Central memory CD4-positive, alpha-beta T cell (primary cell): ENCODE measurements around the gene NCAPH2.

Experiments used
- DNase-seq: peaks from one replicate; pipeline ENCODE4 v3.0.0; 2022

NCAPH2 gene

DNA sequence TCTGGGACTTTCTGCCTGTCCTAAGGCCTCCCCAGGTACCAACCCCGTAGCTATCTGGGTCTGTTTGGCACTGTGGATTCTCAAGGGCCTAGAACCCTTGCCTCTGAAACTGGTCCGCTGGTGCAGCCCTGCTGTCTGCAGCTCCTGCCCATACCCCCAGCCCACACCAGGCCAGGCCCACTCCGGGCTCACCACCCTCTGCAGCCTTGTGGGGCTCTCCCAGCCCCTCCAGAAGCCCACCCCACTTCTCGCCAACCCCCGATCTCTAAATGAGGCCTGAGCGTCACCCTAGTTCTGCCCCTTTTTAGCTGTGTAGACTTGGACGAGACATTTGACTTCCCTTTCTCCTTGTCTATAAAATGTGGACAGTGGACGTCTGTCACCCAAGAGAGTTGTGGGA is 42.4 kb downstream of the NCAPH2 start:
- no peak for DNase-seq

DNA sequence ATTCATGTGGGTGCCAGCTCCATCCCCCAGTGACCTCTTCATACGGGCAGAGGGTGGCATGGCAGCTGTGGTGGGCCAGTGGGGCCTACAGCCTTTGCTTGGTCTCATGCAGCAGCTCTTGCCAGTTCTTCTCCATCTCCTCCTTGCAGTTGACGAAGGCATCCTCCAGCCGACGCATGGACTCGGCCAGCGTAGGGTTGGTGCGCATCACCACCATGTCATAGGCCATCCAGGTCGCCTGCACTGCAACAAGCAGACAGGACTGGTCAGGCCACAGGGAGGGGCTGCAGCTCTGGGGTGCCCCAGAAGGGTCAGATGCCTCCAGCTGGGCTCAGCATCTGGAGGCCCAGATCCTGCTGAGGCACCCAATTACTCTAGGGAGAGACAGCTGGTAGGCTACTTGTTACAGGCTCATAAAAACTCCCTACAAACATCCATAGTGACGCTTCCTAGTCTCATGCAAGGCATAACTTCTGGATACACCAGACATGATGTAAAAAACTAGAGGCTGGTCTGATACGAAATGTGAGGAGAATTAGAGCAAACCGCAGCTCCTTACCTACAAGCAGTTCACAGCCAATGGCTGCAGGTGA is 43.2 kb downstream of the NCAPH2 start:
- DNase-seq, result no peak

DNA sequence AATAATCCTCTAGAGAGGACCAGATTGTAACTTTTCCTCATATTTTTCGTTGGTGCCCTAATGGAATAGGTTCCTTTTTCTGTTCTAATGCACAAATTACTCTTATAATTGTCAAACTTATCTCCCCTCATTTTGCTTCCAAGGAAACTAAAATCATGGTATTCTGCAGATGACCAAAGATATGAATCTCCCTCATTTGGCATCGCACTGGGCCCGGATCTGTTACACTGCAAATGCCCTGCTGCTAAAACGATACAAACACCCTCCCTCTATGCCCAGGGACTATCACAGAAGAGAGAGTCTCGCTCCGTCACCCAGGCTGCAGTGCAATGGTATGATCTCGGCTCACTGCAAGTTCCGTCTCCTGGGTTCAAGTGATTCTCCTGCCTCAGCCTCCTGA is 45.3 kb downstream of the NCAPH2 start:
- DNase-seq, result no peak

DNA sequence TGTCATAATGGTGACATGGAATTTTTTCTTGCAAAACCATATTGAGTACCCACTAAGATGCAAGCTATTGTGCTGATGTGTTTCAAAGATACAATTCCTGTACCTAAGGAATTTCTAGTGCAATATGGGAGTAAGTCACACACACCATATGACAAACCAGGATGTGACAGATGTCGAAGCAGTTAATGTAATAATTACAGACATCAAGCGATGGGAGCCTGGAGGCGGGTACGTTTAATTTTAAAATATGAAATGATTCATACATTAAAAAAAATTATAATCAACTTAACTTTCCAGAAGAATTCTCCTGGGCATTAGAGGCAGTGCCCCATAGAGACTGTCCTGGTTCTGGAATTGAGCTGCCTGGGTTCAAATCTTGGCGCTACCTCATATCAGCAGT is 48.7 kb downstream of the NCAPH2 start:
- no peak for DNase-seq

DNA sequence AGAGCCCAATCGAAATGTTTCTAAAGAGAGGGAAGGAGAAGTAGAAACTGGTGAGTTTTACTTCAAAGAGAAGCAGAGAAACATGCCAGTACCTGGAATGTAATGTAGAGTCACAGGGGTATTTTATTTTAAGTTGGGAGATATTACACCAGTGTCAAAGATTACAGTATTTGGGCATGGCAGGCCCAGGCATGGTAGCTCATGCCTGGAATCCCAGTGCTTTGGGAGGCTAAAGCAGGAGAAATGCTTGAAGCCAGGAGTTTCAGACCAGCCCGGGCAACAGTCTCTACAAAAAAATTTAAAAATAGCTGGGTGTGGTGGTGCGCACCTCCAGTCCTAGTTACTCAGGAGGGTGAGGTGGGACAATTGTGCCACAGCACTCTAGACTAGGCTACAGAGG is 52.0 kb downstream of the NCAPH2 start:
- no peak for DNase-seq

DNA sequence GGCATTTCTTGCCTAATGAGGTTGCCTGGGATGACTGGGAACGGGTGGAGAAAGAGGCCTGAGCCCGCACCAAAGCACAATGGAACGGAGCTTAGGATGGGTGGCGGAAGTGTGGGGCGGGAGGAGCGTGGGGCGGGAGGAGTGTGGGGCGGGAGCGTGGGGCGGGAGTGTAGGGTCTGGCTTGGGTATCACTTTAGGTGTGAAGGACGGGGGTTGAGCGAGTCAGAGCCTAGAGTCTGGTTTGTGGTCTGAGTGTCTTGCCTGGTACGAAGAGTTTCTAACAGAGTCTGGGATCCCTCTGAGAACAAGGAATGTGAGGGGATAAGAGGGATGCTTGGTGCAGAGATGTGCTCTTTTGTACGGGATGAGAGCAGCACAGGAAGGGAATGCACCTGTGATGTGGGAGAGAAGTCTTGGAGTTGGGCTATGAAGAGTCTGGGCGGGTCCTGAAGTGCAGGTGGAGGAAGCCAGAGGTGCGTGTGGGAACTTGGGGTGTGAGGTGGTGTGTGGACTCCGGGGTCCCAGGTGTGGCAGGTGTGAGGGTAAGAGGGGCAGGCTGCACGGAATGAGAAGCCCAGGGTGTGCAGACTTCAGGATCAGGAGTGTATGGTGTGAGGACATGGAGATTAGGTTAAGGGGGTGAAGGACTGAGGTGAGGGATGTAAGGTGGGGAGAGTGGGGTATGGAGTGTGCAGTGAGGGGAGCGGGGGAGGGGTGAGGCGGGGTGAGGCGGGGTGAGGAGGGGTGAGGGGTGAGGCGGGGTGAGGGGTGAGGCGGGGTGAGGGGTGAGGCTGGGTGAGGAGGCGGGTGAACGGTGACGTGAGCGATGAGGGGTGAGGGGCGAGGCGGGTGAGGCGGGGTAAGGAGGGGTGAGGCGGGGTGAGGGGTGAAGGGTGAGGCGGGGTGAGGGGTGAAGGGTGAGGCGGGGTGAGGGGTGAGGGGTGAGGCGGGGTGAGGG is 53.7 kb downstream of the NCAPH2 start:
- no peak for DNase-seq

DNA sequence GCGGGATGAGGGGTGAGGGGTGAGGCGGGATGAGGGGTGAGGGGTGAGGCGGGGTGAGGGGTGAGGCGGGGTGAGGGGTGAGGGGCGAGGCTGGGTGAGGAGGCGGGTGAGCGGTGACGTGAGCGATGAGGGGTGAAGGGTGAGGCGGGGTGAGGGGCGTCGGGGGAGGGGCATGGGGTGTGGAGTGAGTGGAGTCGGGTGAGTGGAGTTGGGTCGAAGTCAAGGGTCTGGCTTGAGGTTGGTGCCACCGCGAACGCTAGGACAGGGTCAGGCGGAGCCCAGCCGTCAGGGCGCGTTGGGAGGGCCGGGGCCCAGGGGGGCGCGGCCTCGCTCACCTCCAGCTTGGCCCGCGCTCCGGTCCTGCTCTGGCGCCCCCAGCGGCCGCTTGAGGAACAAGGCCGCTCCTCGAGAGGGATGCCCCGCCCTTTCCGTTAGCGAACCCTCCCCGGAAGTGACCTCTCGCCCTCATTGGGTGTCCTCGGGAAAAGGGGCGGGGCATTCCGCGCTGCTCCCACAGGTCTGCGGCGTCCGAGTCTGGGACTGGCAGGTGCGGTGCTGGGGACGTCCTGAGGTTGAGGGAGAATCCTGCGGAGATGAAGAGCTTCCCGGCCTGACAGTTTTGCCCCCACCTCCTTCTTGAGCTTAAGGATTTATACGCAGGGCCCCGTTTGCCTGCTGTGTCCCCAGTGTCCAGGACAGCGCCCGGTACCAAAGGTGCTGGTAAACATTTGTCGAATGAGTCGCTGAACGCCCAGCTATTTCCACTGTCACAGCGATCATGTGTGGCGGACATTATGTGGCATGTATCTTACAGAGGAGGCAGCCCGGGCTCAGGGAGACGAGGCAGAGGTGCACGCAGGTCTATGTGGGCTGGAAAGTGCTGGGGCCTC is 54.7 kb downstream of the NCAPH2 start, which contains the start of gene SYCE3:
SYCE3 (minus strand) TSS at position 397 of the 890 bp plus-strand sequence. CDS start 6,514 bp downstream, outside the sequence.
- peak; percentile 95 for DNase-seq

DNA sequence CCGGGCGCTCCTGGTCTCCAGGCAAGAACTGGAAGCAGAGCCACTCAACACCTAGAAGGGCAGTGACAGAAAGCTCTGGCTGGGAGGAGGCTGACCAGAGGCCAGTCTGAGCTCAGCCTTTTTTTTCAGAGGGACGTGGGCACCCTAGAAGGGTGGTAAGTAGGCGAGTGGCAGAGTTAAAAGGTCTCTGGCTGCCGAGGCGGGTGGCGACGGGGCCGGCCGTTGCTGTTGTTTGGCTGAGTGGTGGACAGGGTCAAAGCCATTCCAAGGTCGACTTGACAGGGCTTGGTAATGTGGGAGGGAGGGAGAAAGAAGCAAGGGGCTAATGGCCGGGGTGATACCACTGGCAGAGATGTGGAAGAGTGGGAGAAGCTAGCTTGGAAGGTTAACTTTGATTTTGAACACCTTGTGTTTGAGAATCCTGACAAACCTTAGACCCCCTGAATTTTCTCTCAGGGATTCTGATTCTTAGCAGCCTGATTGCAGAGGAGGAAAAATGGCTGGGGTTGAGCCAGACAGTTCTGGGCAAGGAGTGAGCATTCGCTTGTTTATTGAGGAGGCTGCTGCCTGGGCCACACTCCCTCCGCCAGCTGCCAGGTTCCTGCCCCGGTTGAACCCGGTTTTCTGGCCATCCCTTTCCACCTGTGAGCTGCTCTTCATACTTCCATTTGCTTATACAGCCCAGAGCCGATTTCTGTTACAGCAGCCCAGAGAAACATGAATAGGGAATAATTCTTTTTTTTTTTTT is 55.6 kb downstream of the NCAPH2 start:
- no peak for DNase-seq

DNA sequence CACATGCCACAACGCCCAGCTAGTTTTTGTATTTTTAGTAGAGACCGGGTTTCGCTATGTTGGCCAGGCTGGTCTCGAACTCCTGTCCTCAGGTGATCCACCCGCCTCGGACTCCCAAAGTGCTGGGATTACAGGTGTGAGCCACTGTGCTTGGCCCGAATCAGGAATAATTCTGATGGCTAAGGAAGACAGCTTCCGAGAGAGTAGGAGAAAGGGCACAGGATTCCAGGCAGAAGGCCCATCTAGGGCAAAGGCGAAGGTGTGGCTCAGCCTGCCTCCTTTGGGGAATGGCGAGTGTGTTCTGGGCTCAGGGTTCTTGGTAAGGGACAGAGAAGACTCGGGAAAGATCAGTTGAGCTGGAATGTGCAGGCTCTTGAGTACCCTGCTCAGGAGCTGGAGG is 56.3 kb downstream of the NCAPH2 start:
- DNase-seq, result no peak

DNA sequence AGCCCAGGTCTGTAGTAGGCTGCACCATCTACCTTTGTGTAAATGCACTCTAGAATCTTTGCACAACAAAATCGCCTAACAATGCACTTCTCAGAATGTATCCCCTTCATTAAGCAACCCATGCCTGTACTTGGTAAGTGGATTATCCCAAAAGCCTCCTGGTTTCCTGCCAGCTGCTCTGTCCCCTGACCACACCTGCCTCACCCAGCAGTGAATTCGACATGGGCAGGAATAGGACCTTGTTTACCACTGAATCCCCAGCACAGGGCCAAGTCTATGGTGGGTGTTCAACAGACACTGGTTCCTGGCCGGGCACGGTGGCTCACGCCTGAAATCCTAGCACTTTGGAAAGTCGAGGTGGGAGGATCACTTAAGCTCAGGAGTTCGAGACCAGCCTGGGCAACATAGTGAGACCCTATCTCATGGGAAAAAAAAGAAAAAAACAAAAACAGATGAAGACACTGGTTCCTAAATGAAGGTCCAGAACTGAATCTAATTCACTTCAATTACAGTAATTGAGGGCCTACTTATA is 59.8 kb downstream of the NCAPH2 start:
- no peak for DNase-seq

DNA sequence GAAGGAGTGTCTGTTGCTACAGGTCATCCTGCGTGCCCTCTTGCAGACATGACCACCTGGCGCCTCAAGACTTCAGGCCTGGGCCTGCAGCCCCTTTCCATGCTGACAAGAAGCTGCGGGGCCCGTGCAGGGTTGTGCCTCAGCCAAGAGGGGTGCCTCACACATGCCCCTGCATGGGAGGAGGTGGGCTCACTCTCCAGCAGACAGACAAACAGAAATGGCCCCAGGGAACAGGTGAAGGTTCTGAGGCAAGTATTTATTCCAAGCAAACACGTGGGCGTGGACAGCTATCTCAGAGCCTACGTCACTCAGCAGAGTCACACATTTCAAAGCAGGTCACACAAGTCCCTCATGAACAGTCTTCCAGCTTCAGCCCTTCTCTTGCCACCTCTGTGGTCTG is 60.6 kb downstream of the NCAPH2 start:
- no peak for DNase-seq

DNA sequence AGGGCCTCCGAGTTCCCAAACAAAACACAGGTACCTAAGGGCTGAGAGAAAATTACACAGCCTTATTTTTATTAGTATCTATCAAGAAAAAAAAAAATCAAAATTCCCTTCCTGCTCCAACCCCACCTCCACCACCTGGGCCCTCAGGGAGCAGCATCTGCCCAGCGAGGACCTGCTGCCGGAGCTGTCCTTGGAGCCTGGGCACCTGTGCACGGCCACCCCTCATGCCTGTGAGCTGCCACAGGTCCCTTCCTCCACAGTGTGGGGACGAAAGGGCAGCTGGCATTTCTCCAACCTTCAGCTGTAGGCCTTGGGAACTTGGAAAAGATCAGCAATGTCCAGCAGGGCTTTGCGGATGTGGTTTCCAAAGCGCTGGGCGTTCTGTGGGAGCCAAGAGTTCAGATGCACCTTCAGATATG is 61.0 kb downstream of the NCAPH2 start:
- DNase-seq, result no peak

DNA sequence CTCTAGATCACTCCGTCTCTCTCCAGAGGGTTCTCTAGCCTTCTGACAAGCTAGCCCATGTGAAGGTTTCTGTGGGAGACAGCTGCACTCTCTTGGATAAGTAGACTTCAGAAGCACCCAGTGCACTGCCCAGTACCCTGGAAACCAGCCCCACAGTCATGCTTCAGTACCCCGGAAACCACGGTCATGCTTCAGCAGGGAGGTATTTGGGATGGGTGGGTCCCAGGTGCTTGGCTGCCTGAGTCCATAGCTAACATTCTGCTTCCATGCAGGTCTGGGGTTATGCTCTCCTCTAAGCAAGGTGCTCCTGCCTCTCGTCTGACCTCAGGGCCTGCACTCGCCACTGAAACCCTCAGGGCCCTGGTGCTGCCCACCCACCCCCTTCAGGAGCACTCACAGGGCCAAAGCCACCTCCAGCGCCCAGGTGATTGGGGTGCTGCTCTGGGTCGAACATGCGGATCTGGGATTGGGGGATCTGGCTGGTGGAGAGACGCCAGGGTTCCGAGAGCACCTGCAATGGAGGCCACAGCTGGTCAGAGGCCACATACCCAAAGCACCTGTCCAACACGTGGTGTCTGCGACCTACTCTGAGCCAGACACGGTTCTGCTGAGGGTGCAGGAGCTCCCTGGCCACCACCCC is 62.0 kb downstream of the NCAPH2 start:
- DNase-seq, result no peak

DNA sequence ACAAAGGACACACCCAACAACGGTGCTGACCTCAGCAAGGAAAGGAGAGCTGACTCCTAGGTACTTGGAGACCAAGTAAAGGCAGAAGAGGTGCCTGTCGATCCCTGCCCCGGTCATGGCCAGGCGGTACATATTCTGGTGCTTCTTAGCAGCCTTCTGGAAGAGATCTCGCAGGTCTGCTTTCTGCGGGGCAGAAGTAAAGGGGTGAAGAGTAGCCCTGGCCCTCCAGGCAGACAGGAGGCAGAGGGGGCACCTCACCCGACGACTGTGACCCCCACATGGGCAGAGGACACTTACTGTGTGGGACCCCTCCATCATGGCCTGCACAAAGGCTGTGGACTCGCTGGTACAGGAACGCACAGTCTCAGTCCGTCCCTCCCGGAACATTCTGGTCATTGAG is 62.8 kb downstream of the NCAPH2 start:
- no peak for DNase-seq

DNA sequence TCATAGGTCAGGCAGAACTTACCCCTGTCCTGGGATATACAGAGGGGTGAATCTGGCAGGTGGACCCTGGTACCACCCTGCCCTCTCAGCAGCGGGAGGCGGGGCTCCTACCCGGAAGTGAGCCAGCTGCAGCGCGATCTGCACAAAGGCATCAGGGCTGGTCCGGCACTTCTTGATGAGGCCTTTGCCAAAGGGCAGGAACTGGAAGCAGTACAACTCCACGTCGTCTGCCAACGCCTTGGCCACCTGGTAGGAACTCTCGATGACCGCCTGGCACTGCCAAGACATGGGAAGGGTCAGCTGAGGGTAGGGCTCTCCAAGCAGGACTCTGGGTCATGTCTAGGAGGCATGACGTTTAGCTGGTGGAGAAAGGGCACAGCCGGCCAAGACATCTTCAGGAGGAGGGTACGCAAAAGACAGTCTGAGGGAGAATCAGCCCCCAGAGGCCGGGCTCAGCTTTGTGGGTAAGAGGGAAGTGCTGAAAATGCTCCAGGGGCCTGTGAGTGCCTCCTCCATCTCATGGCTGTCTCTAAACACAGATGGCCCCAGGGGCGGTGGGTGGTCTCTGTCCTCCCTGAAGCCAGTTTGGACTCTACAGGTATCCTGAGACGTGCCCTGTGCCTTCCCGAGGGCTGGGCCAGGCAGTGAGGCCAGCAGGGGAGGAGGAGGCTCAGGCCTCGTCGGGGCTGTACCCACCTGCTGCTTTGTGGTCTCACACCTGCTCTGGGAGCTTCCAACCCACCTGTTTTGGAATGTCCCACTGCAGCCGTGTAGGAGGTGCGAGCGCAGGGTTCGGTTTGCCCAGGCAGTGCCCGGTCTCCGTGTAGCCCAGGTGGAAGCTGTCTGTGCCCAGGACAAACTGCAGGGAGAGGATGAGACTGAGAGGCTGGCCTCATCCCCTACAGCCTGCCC is 63.5 kb downstream of the NCAPH2 start:
- no peak for DNase-seq

DNA sequence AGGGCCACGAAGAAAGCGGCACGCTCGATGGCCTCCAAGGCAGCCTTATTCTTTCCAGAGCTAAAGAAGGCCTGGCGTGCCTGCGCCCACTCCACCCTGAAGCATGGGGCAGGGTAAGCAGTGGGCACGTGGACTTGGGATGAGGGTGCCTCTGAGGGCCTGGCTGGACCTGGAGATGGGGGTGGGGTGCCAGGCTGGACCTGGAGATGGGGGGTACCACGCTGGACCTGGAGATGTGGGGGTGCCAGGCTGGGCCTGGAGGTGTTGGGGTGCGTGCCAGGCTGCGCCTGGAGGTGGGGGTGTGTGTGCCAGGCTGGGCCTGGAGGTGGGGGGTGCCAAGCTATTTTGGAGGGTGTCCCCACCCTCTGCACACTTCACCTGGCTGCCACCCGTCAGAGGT is 64.9 kb downstream of the NCAPH2 start:
- DNase-seq, result no peak

DNA sequence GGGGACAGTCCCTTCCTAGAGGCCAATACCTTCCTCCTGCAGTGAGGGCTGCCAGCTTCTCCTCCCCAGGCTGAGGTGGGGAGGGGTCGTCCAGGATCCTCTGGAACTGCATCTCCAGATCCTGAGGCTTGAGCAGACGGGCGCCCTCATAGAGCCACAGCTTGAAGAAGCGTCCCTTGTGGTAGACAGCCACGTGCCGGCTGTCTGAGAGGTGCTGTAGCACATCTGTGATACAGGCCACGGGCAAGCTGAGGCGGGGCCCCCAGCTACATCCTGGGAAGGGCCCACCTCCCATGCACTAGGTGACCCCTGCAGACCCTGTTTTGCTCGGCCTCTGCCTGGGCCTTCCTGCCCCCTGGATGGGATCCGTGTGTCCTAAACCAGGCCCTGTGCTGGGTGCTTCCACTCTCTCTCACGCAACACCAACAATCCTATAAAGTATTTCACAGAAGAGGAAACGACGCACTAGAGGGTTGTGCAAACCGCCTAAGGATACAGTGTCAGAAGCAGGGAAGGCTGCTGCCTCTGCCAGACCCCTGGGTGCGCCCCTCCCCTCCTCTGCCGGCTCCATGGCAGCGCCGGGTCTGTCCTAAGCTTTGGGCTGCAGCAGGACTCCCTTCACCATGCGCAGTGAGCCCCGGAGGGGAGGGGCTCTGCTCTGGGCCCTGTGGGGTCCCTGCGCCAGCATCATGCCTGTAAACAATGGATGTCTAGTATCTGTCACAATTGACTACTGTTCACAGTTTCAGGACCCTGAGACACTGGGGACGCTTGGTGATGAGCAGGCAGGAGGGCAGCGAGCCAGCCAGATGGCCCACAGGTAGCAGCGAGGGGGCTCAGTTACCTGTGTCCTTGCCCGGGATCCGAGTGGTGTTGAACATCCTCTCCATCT is 65.7 kb downstream of the NCAPH2 start:
- DNase-seq, result no peak

DNA sequence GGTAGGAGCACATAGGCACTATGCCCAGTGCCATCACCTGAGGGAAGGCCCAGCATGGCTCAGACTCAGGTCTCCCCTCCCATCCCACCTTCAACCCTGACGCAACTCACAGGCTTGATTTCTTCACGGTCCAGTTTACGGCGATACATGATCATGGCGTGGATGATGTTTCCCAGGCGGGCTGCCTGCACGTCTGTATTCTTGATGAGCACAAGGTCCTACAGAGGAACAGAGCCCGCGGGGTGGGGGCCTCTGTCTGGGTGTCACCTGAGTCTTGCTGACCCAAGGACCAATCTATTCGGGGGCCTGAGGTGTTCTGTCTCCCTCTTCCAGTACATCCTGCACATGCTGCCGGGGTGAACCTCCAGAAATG is 66.3 kb downstream of the NCAPH2 start:
- DNase-seq, result no peak
